Brain microvascular endothelial cell (primary cell): ENCODE results near the gene MTO1.
"Not testable (repeated sequence)": the region's sequence is repeated elsewhere in the genome, so short reads cannot be mapped to it uniquely, and the experiment has no call there.

ENCODE experiments used
- DNase-seq: peaks from one replicate; pipeline ENCODE4 v3.0.0-alpha.2; 2020
- H3K27ac ChIP-seq: fragments of 250-450 bp; sonication (Bioruptor Pico); 2 replicates; pipeline ENCODE4 v1.5.1; 2020; ENCODE audit warnings: mild to moderate bottlenecking, moderate library complexity
- H3K27me3 ChIP-seq: fragments of 250-450 bp; sonication (Bioruptor Pico); replicated peaks from 2 replicates; pipeline ENCODE4 v1.5.1; 2020; ENCODE audit warnings: mild to moderate bottlenecking
- H3K36me3 ChIP-seq: fragments of 250-450 bp; sonication (Bioruptor Pico); replicated peaks from 2 replicates; pipeline ENCODE4 v1.5.1; 2020; ENCODE audit warnings: mild to moderate bottlenecking
- H3K4me3 ChIP-seq: 2 replicates; pipeline ENCODE4 v1.5.1; 2011; ENCODE audit warnings: low read depth, mild to moderate bottlenecking, control low read depth, low read length, moderate library complexity
- in situ Hi-C: cut with HindIII; loops from 2 replicates; pipeline ENCODE4 v1.10.0; 2017; ENCODE audit warnings: low sequenced_read_pairs, low pct_ligation_motif_present
- TF ChIP-seq, protein P1 (sequence below): IDR thresholded peaks from 2 replicates; pipeline ENCODE4 v1.5.1; 2011; ENCODE audit warnings: low read depth, mild to moderate bottlenecking, moderate library complexity, low read length, control low read depth, inconsistent platforms; ENCODE audit errors: missing control alignments

Gene MTO1

DNA sequence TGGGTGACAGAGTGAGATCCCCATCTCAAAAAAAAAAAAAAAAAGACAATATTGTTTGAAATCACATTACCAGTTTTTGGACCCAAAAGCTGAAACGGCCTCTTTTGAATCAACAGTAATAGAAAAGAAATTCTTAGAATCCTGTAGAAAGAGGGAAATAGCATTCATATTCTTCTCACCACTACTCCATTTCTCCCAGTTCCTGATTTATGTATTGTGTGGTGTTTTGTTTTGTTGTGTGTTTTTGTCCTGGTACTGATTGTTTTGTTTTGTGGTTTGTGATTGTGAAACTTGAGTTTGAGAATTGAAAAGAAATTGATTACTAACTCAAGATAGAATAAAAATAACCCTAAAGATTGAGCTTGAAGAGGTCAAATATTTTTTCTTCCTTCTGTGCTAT is 85.5 kb downstream of the MTO1 start:
- in situ Hi-C loops = no loop called here
- H3K27ac ChIP-seq = no peak overlapping the region
- no peak overlapping the region for H3K4me3 ChIP-seq
- DNase-seq = no peak
- H3K36me3 ChIP-seq = no peaks in the 10 kb centered on the region
- H3K27me3 ChIP-seq = no peaks in the 10 kb centered on the region
- TF ChIP-seq, protein P1, sequence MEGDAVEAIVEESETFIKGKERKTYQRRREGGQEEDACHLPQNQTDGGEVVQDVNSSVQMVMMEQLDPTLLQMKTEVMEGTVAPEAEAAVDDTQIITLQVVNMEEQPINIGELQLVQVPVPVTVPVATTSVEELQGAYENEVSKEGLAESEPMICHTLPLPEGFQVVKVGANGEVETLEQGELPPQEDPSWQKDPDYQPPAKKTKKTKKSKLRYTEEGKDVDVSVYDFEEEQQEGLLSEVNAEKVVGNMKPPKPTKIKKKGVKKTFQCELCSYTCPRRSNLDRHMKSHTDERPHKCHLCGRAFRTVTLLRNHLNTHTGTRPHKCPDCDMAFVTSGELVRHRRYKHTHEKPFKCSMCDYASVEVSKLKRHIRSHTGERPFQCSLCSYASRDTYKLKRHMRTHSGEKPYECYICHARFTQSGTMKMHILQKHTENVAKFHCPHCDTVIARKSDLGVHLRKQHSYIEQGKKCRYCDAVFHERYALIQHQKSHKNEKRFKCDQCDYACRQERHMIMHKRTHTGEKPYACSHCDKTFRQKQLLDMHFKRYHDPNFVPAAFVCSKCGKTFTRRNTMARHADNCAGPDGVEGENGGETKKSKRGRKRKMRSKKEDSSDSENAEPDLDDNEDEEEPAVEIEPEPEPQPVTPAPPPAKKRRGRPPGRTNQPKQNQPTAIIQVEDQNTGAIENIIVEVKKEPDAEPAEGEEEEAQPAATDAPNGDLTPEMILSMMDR = no peak

DNA sequence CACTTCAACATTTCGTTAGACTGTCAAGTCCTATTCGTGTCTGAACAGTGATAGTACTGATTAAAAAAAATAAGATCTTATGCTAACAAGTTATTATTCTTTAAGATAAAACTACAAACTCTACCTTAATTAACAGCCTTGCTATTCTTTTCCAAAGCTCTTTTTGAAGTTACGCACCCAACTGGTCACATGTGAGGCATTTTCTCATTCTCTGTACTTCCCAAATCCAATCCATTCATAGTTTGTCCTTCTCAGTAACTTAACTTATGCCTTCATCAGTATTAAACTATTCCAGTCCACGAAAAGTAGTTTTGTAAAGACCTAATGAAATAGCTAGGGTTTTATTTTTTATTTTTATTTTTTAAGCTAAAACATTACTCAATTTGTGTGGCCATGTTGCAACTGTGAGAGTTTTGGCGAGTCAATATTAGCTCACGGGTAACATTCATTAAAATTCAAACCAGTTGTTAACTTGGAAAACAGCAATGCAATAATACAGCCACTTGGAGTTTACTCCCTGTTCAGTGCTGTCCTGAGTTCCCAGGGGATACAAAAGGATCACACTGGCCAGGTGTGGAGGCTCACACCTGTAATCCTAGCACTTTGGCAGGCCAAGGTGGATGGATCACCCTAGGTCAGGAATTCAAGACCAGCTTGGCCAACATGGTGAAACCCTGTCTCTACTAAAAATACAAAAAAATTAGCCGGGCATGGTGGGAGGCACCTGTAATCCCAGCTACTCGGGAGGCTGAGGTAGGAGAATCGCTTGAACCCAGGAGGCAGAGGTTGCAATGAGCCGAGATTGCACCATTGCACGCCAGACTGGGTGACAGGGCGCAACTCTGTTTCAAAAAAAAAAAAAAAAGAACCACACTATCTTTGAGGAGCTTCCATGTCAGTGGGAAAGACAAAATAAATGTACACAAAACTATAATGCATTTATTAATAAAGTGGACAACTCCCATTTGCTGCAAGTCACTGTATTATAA is 87.2 kb downstream of the MTO1 start:
- Histone ChIP-seq H3K36me3 (no peaks in the 10 kb centered on the region), H3K4me3 (no peak overlapping the region), H3K27me3 (no peaks in the 10 kb centered on the region), H3K27ac (no peak overlapping the region)
- in situ Hi-C loops = no loop called here
- no peak for DNase-seq
- TF ChIP-seq, protein P1 = no peak

DNA sequence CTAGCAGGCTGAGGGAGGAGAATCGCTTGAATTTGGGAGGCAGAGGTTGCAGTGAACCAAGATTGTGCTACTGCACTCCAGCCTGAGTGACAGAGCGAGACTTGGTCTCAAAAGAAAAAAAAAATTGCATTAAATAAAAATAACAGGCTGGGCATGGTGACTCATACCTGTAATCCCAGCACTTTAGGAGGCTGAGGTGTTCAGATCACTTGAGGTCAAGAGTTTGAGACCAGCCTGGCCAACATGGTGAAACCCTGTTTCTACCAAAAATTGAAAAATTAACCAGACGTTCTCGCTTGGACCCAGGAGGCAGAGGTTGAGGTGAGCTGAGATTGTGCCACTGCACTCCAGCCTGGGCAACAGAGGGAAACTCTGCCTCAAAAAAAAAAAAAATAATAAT is 89.6 kb downstream of the MTO1 start:
- in situ Hi-C loops = not testable (repeated sequence)

DNA sequence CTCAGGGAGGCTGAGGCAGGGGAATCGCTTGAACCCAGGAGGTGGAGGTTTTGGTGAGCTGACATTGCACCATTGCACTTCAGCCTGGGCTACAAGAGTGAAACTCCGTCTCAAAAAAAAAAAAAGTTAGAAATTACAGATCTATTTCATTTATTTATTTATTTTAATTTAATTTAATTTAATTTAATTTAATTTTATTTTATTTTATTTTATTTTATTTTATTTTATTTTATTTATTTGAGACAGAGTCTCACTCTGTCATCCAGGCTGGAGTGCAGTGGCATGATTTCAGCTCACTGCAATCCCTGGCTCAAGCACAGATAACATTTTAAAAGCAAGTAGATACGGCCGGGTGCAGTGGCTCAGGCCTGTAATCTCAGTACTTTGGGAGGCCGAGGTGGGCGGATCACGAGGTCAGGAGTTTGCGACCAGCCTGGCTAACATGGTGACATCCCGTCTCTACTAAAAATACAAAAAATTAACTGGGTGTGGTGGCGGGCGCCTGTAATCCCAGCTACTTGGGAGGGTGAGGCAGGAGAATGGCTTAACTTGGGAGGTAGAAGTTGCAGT is 93.9 kb downstream of the MTO1 start:
- H3K4me3 ChIP-seq, H3K27ac ChIP-seq, DNase-seq, H3K27me3 ChIP-seq, in situ Hi-C loops, H3K36me3 ChIP-seq: not testable (repeated sequence)

More for the DNA sequence above, 89.6 kb downstream of the MTO1 start:
- not testable (repeated sequence) for H3K36me3 ChIP-seq, H3K27me3 ChIP-seq, H3K4me3 ChIP-seq, DNase-seq, H3K27ac ChIP-seq

DNA sequence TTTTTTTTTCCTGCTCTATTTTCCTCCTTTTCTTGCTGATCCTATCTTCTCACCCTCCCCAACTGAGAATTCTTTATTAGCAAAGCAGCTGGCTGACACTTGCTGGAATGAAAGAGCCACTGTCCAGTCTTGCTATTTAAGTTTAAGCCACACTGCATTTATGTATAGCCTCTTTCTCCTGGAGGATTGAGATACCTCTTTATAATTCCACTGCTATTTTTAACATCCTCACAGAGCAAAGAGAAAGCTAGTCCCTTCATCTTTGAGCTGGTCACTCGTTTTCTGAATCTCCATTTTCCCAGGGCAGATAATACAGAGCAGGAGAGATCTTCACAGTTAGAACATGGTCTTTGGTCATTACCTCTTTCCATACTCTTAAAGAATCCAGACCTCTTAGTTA is 95.3 kb downstream of the MTO1 start:
- TF ChIP-seq, protein P1 = no peak
- Histone ChIP-seq H3K36me3 (no peaks in the 10 kb centered on the region), H3K27me3 (no peaks in the 10 kb centered on the region), H3K27ac (no peak overlapping the region), H3K4me3 (no peak overlapping the region)
- in situ Hi-C loops = no loop called here
- DNase-seq = no peak
